ENCODE results near the gene EIF2S1.
A peak's percentile ranks its signal among the peaks of the same experiment; 100 is the strongest.

The EIF2S1 gene

GRCh38 chr14:67421356-67422224 is 61.5 kb downstream of the EIF2S1 start:
- no peak for TF ChIP-seq CTCF (conservative IDR thresholded peaks at IDR 0.05)
- no peak overlapping the region for H3K27ac ChIP-seq

- TF ChIP-seq CTCF (conservative IDR thresholded peaks at IDR 0.05): no peak
- H3K27ac ChIP-seq: no peak overlapping the region
These were observed 63.3 kb downstream of the EIF2S1 start for GRCh38 chr14:67423424-67423823.

- TF ChIP-seq CTCF (conservative IDR thresholded peaks at IDR 0.05): no peak
- H3K27ac ChIP-seq: no peak overlapping the region
These were observed 64.4 kb downstream of the EIF2S1 start for GRCh38 chr14:67424539-67424938.

GRCh38 chr14:67425608-67426007 is 65.5 kb downstream of the EIF2S1 start:
- no peak overlapping the region for H3K27ac ChIP-seq
- no peak for TF ChIP-seq CTCF (conservative IDR thresholded peaks at IDR 0.05)

GRCh38 chr14:67426161-67426560 is 66.0 kb downstream of the EIF2S1 start:
- no peak for TF ChIP-seq CTCF (conservative IDR thresholded peaks at IDR 0.05)
- H3K27ac ChIP-seq: no peak overlapping the region

- peak; percentile 84 for TF ChIP-seq CTCF (conservative IDR thresholded peaks at IDR 0.05)
- H3K27ac ChIP-seq: peak overlapping the region; percentile 19; the same call in 1 of the 2 replicates
These were observed 67.0 kb downstream of the EIF2S1 start for GRCh38 chr14:67426983-67427606.

GRCh38 chr14:67428501-67429031 is 68.4 kb downstream of the EIF2S1 start:
- no peak for TF ChIP-seq CTCF (conservative IDR thresholded peaks at IDR 0.05)
- H3K27ac ChIP-seq: peak overlapping the region; percentile 9; the same call in 1 of the 2 replicates
